Gastroesophageal sphincter (tissue), 3 donors: Measurements from ENCODE around the gene DUSP3.

ENCODE experiments used
- POLR2A ChIP-seq, 2 donors: fragments of 450-650 bp; IDR thresholded peaks; one replicate each; pipeline ENCODE4 v1.6.1; 2017; ENCODE audit warnings: antibody characterized with exemption in 2 of 2, mild to moderate bottlenecking in 2 of 2, moderate library complexity in 1 of 2
- TF ChIP-seq, protein P1 (sequence below), 4 experiments: fragments of 200-600 bp in 2 of 4; fragments of 450-650 bp in 2 of 4; sonication (generic) in 1 of 4; IDR thresholded peaks; one replicate each; pipeline ENCODE4 v1.5.1; 2017 to 2019; ENCODE audit warnings: antibody characterized with exemption in 4 of 4, mild to moderate bottlenecking in 2 of 4, moderate library complexity in 2 of 4

GRCh38 chr17:43822570-43823190, 43.9 kb upstream of the DUSP3 start:
- TF ChIP-seq POLR2A (IDR thresholded peaks at IDR 0.05) = no peak
- TF ChIP-seq, protein P1, sequence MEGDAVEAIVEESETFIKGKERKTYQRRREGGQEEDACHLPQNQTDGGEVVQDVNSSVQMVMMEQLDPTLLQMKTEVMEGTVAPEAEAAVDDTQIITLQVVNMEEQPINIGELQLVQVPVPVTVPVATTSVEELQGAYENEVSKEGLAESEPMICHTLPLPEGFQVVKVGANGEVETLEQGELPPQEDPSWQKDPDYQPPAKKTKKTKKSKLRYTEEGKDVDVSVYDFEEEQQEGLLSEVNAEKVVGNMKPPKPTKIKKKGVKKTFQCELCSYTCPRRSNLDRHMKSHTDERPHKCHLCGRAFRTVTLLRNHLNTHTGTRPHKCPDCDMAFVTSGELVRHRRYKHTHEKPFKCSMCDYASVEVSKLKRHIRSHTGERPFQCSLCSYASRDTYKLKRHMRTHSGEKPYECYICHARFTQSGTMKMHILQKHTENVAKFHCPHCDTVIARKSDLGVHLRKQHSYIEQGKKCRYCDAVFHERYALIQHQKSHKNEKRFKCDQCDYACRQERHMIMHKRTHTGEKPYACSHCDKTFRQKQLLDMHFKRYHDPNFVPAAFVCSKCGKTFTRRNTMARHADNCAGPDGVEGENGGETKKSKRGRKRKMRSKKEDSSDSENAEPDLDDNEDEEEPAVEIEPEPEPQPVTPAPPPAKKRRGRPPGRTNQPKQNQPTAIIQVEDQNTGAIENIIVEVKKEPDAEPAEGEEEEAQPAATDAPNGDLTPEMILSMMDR (IDR thresholded peaks at IDR 0.05) = no peak
